H1 (cell line): ENCODE data around the gene MDFI. TPM values are rescaled to one million over a fixed set of nuclear protein-coding genes. Genes with fewer than 3 reads are reported as not detected.

Experiments used
- CTCF ChIA-PET: fragments of 300-600 bp; sonication (Branson Sonifier 250); formaldehyde crosslinking; loops from one replicate; lab custom pipeline; 2021; ENCODE audit not compliant: partially characterized antibody; lab: Charles Lee
- POLR2A ChIA-PET: fragments of 300-600 bp; sonication (Branson Sonifier 250); formaldehyde crosslinking; loops from one replicate; lab custom pipeline; 2021; ENCODE audit warnings: inconsistent platforms; ENCODE audit not compliant: partially characterized antibody; lab: Charles Lee
- DNase-seq, 2 experiments: peaks; one replicate each; pipeline versions ENCODE4 v3.0.0 to v3.0.0-alpha.2; 2010 to 2022; ENCODE audit warnings: low spot score in 2 of 2, low read depth in 1 of 2, mixed read lengths in 1 of 2
- FAIRE-seq: peaks from 2 replicates; lab custom pipeline; 2011; peaks lifted over from hg19 to GRCh38; lab: Jason Lieb, UNC
- H2AFZ ChIP-seq: 2 replicates; pipeline ENCODE4 v1.8.1; 2012; ENCODE audit warnings: low read length, inconsistent platforms
- H2AK5ac ChIP-seq: 2 replicates; pipeline ENCODE4 v1.6.1; 2013; ENCODE audit warnings: low read depth, low read length
- H2BK120ac ChIP-seq: replicated peaks from 2 replicates; pipeline ENCODE3; 2013; ENCODE audit warnings: low read depth, low read length, inconsistent platforms
- H2BK12ac ChIP-seq: 2 replicates; pipeline ENCODE4 v1.6.1; 2013; ENCODE audit warnings: low read depth, low read length
- H2BK15ac ChIP-seq: 2 replicates; pipeline ENCODE4 v1.6.1; 2013; ENCODE audit warnings: low read length
- H2BK20ac ChIP-seq: 2 replicates; pipeline ENCODE4 v1.6.1; 2013; ENCODE audit warnings: low read length
- H2BK5ac ChIP-seq: 2 replicates; pipeline ENCODE4 v1.6.1; 2013; ENCODE audit warnings: low read depth, low read length
- H3K14ac ChIP-seq: 2 replicates; pipeline ENCODE4 v1.6.1; 2013; ENCODE audit warnings: inconsistent platforms; ENCODE audit not compliant: insufficient read length
- H3K18ac ChIP-seq: 2 replicates; pipeline ENCODE4 v1.6.1; 2013; ENCODE audit warnings: low read length; ENCODE audit errors: extremely low read depth
- H3K23ac ChIP-seq: 2 replicates; pipeline ENCODE4 v1.6.1; 2013; ENCODE audit warnings: inconsistent platforms; ENCODE audit not compliant: insufficient read length
- H3K23me2 ChIP-seq: 2 replicates; pipeline ENCODE4 v1.6.1; 2013; ENCODE audit warnings: low read depth, low read length
- H3K27ac ChIP-seq: 2 replicates; pipeline ENCODE4 v1.6.1; 2011; ENCODE audit warnings: low read depth, low read length, inconsistent platforms
- H3K27me3 ChIP-seq, 4 experiments: replicated peaks in 1 of 4; 1 replicate in 1 of 4; 2 replicates in 3 of 4; pipeline versions ENCODE4 v1.6.1 to v1.8.1; 2011 to 2013; ENCODE audit warnings: low read length in 3 of 4, mild to moderate bottlenecking in 3 of 4, inconsistent platforms in 2 of 4, mixed read lengths in 2 of 4, moderate library complexity in 1 of 4; ENCODE audit not compliant: control insufficient read depth in 3 of 4, insufficient read depth in 3 of 4; ENCODE audit errors: extremely low read depth in 1 of 4
- H3K36me3 ChIP-seq, 4 experiments: 2 replicates each; pipeline versions ENCODE4 v1.6.1 to v1.8.1; 2011 to 2013; ENCODE audit warnings: mild to moderate bottlenecking in 4 of 4, low read length in 3 of 4, moderate library complexity in 2 of 4, control low read depth in 1 of 4, inconsistent platforms in 1 of 4; ENCODE audit not compliant: insufficient read depth in 4 of 4, control insufficient read depth in 2 of 4
- H3K4ac ChIP-seq: replicated peaks from 2 replicates; pipeline ENCODE3; 2013; ENCODE audit warnings: low read length, low read depth, mixed read lengths, inconsistent platforms; ENCODE audit not compliant: insufficient read length
- H3K4me1 ChIP-seq, 4 experiments: replicated peaks in 1 of 4; 1 replicate in 1 of 4; 2 replicates in 3 of 4; pipeline versions ENCODE4 v1.6.1 to v1.8.1; 2011 to 2013; ENCODE audit warnings: low read length in 3 of 4, inconsistent platforms in 2 of 4, mixed read lengths in 1 of 4; ENCODE audit not compliant: insufficient read depth in 4 of 4, control insufficient read depth in 3 of 4
- H3K4me2 ChIP-seq, 2 experiments: 2 replicates each; pipeline versions ENCODE4 v1.6.1 to v1.8.1; 2011 to 2013; ENCODE audit warnings: low read depth in 2 of 2, low read length in 2 of 2, control low read depth in 1 of 2, inconsistent platforms in 1 of 2, mild to moderate bottlenecking in 1 of 2; ENCODE audit not compliant: insufficient read depth in 1 of 2
- H3K4me3 ChIP-seq, 4 experiments: fragments of 200-600, 300-600 bp in 1 of 4; sonication (generic), shearing (Covaris generic), sonication (Bioruptor Twin) in 1 of 4; 2 replicates each; pipeline versions ENCODE4 v1.5.1 to v1.8.1; 2011 to 2016; ENCODE audit warnings: low read length in 4 of 4, low read depth in 3 of 4, control low read depth in 2 of 4, inconsistent platforms in 2 of 4, mild to moderate bottlenecking in 2 of 4, mixed read lengths in 1 of 4, moderate library complexity in 1 of 4; ENCODE audit not compliant: insufficient read depth in 2 of 4; ENCODE audit errors: extremely low read depth in 1 of 4
- H3K56ac ChIP-seq: replicated peaks from 2 replicates; pipeline ENCODE3; 2013; ENCODE audit warnings: low read depth, mild to moderate bottlenecking, mixed read lengths, low read length, inconsistent platforms; ENCODE audit not compliant: insufficient read length
- H3K79me1 ChIP-seq: 2 replicates; pipeline ENCODE4 v1.6.1; 2013; ENCODE audit warnings: low read depth, low read length, control low read depth
- H3K79me2 ChIP-seq, 2 experiments: 2 replicates each; pipeline versions ENCODE4 v1.6.1 to v1.8.1; 2012 to 2013; ENCODE audit warnings: low read length in 2 of 2, mild to moderate bottlenecking in 2 of 2, inconsistent platforms in 1 of 2; ENCODE audit not compliant: insufficient read depth in 2 of 2, control insufficient read depth in 1 of 2
- H3K9ac ChIP-seq, 4 experiments: replicated peaks in 1 of 4; 1 replicate in 1 of 4; 2 replicates in 3 of 4; pipeline versions ENCODE4 v1.6.1 to v1.8.1; 2011 to 2013; ENCODE audit warnings: low read depth in 3 of 4, low read length in 3 of 4, control low read depth in 2 of 4, mild to moderate bottlenecking in 2 of 4, moderate library complexity in 2 of 4, inconsistent platforms in 1 of 4; ENCODE audit errors: extremely low read depth in 1 of 4
- H3K9me3 ChIP-seq, 2 experiments: 2 replicates each; pipeline versions ENCODE4 v1.6.1 to v1.8.1; 2012 to 2013; ENCODE audit warnings: mild to moderate bottlenecking in 2 of 2, moderate library complexity in 2 of 2, control low read depth in 1 of 2, inconsistent platforms in 1 of 2, low read depth in 1 of 2, low read length in 1 of 2, mixed read lengths in 1 of 2; ENCODE audit not compliant: insufficient read depth in 2 of 2
- H4K20me1 ChIP-seq, 2 experiments: replicated peaks in 1 of 2; 2 replicates each; pipeline versions ENCODE3 to v1.8.1; 2011 to 2013; ENCODE audit warnings: inconsistent platforms in 2 of 2, low read length in 2 of 2, mild to moderate bottlenecking in 1 of 2; ENCODE audit not compliant: insufficient read depth in 2 of 2, control insufficient read depth in 1 of 2
- H4K5ac ChIP-seq: 2 replicates; pipeline ENCODE4 v1.6.1; 2013; ENCODE audit warnings: low read length, low read depth, mixed read lengths, inconsistent platforms; ENCODE audit not compliant: insufficient read length
- H4K8ac ChIP-seq: 2 replicates; pipeline ENCODE4 v1.8.0; 2013; ENCODE audit warnings: mild to moderate bottlenecking, moderate library complexity, low read length, inconsistent platforms; ENCODE audit not compliant: insufficient read depth; ENCODE audit errors: extremely low read depth
- H4K91ac ChIP-seq: replicated peaks from 2 replicates; pipeline ENCODE3; 2013; ENCODE audit warnings: low read length, mixed read lengths, inconsistent platforms; ENCODE audit not compliant: insufficient read length
- CEBPB ChIP-seq: IDR thresholded peaks from 2 replicates; pipeline ENCODE4 v1.6.1; 2012; ENCODE audit warnings: low read depth, low read length
- HDAC2 ChIP-seq, 2 experiments: fragments of 300-600 bp in 1 of 2; sonication (generic) in 1 of 2; IDR thresholded peaks; 2 replicates each; pipeline ENCODE4 v1.6.1; 2011 to 2012; ENCODE audit warnings: low read depth in 2 of 2, low read length in 2 of 2, mild to moderate bottlenecking in 2 of 2, moderate library complexity in 2 of 2, borderline replicate concordance in 1 of 2, inconsistent platforms in 1 of 2
- JUND ChIP-seq: IDR thresholded peaks from 2 replicates; pipeline ENCODE4 v1.6.1; 2011; ENCODE audit warnings: mild to moderate bottlenecking, improper control_type of control experiment, low read length
- KDM5A ChIP-seq: fragments of 200-600 bp; IDR thresholded peaks from 2 replicates; pipeline ENCODE4 v1.7.1; 2012; ENCODE audit warnings: mild to moderate bottlenecking, low read length, inconsistent platforms, mixed read lengths
- POLR2A ChIP-seq, 2 experiments: IDR thresholded peaks; 1 replicate in 1 of 2; 2 replicates in 1 of 2; pipeline ENCODE4 v1.6.1; 2011; ENCODE audit warnings: low read depth in 2 of 2, low read length in 2 of 2, mild to moderate bottlenecking in 2 of 2; ENCODE audit errors: control extremely low read depth in 1 of 2
- POLR2AphosphoS5 ChIP-seq: IDR thresholded peaks from 2 replicates; pipeline ENCODE4 v1.6.1; 2011; ENCODE audit warnings: low read depth, low read length
- RXRA ChIP-seq: IDR thresholded peaks from 2 replicates; pipeline ENCODE4 v1.6.1; 2011; ENCODE audit warnings: low read depth, mild to moderate bottlenecking, low read length, moderate library complexity; ENCODE audit not compliant: insufficient read depth
- WGBS, 2 experiments: shearing (Covaris generic) in 1 of 2; methylation state at CpG; one replicate each; pipeline versions ENCODE4 v1.1.6 to v1.1.7; 2013 to 2015; ENCODE audit warnings: low lambda C conversion rate in 2 of 2, mixed read lengths in 2 of 2, inconsistent platforms in 1 of 2, low coverage in 1 of 2, missing lambda C conversion rate in 1 of 2; ENCODE audit not compliant: insufficient replicate concordance in 2 of 2, insufficient coverage in 1 of 2, insufficient read length in 1 of 2; ENCODE audit errors: extremely low coverage in 1 of 2, missing lambda C conversion rate in 1 of 2; 5-methylcytosine and 5-hydroxymethylcytosine counted together
- polyA plus RNA-seq, 7 experiments: library from polyadenylated mRNA; depleted of rRNA in 3 of 7; stranded (reverse) in 5 of 7; unstranded in 2 of 7; fragments of >200 nt in 5 of 7; fragments of 200-250 nt in 2 of 7; gene quantifications; 1 replicate in 5 of 7; 2 replicates in 1 of 7; 4 replicates in 1 of 7; pipeline versions ENCODE4 v1.2.1 to v1.2.3, GENCODE V29; 2011 to 2013; ENCODE audit warnings: missing spikeins in 2 of 7, mixed read lengths in 2 of 7
- total RNA-seq: library from RNA; stranded (reverse); fragmentation: NEBNext Ultra II Directional; extraction: Animal tissue kit (Norgen Biotek cat#: 25700); gene quantifications from 2 replicates; pipeline ENCODE4 v1.2.1, GENCODE V29; 2021

MDFI gene
- total and polyA plus RNA-seq, 2 of the 8 experiments (the other 6 are each of a cell fraction or from before 2014, with no cell fraction given) = 41.0 to 65.6 TPM

GRCh38 chr6:41648070-41648585 lies 9.9 kb downstream of the MDFI start:
- peaks cover 0 to 30% (median 25%) of the 10 kb centered on the region in 4 experiments; a peak in 6 of 7 replicates for H3K4me1 ChIP-seq
- H3K79me1 ChIP-seq = no peaks in the 10 kb centered on the region; the same call in 1 of the 2 replicates
- no peaks in the 10 kb centered on the region; the same call in 1 of the 2 replicates for H3K23me2 ChIP-seq
- no peak overlapping the region for H3K4ac ChIP-seq
- no peak overlapping the region for H3K18ac ChIP-seq
- DNase-seq (no peak), FAIRE-seq (no peak)
- no peak overlapping the region for H2BK12ac ChIP-seq
- POLR2A ChIA-PET = interaction anchor here (1.8 kb wide), 1 partner anchor 9 kb away, joined by 5 read pairs; no protein-coding TSS in a partner anchor
- TF ChIP-seq POLR2A (IDR thresholded peaks at IDR 0.05; ENCODE audit: control extremely low read depth in 1 of 2, low read depth in 2 of 2, low read length in 2 of 2) = no peak
- TF ChIP-seq POLR2AphosphoS5 = no peak
- no peak for TF ChIP-seq CEBPB
- no peak for TF ChIP-seq KDM5A
- TF ChIP-seq JUND = no peak
- no peak for TF ChIP-seq RXRA
- no peak for TF ChIP-seq HDAC2 (IDR thresholded peaks at IDR 0.05; ENCODE audit: borderline replicate concordance in 1 of 2, low read depth in 2 of 2, low read length in 2 of 2)
- H3K4me3 ChIP-seq = no peak overlapping the region
- H4K20me1 ChIP-seq = peaks cover 5 to 12% of the 10 kb centered on the region in 2 experiments
- WGBS, 2 experiments = 96% methylated on average over 7 of the region's 7 CpGs; no CpG with 5 or more reads in 1 of the 2 experiments
- CTCF ChIA-PET = interaction anchor here (0.7 to 6.5 kb wide), 11 partner anchors 15 to 282 kb away, joined by 3 to 32 read pairs (median 4); no protein-coding TSS in a partner anchor
- H2BK5ac ChIP-seq = no peak overlapping the region
- no peak overlapping the region for H3K14ac ChIP-seq
- no peaks in the 10 kb centered on the region; a peak in 1 of 7 replicates for H3K27me3 ChIP-seq
- no peak overlapping the region for H2BK15ac ChIP-seq
- H3K9ac ChIP-seq = no peak overlapping the region
- H3K79me2 ChIP-seq = no peaks in the 10 kb centered on the region
- no peak overlapping the region for H4K5ac ChIP-seq
- H2AFZ ChIP-seq = no peak overlapping the region
- H2BK120ac ChIP-seq = no peak overlapping the region
- H4K8ac ChIP-seq = no peak overlapping the region
- no peak overlapping the region for H3K4me2 ChIP-seq
- no peak overlapping the region for H4K91ac ChIP-seq
- H3K36me3 ChIP-seq = peaks cover 0 to 11% (median 2%) of the 10 kb centered on the region in 4 experiments; a peak in 5 of 8 replicates
- H3K23ac ChIP-seq = no peak overlapping the region
- no peak overlapping the region for H2BK20ac ChIP-seq
- no peak overlapping the region for H2AK5ac ChIP-seq
- no peak overlapping the region for H3K56ac ChIP-seq
- no peak overlapping the region for H3K27ac ChIP-seq
- no peaks in the 10 kb centered on the region for H3K9me3 ChIP-seq
